A673 (cell line): ENCODE results near the gene SREBF1.

Source experiments
- EZH2 ChIP-seq: fragments of 200-600 bp; sonication (generic); IDR thresholded peaks from 2 replicates; pipeline ENCODE4 v1.6.1; 2017; ENCODE audit warnings: borderline replicate concordance, low read depth, mild to moderate bottlenecking, mixed read lengths, antibody characterized with exemption, low read length; ENCODE audit not compliant: poor library complexity, severe bottlenecking
- TF ChIP-seq, protein P1 (sequence below): fragments of 300-800, 200-600 bp; sonication (generic); conservative IDR thresholded peaks from 2 replicates; pipeline ENCODE4 v1.5.1; 2017; ENCODE audit warnings: low read depth, mild to moderate bottlenecking, antibody characterized with exemption, low read length, moderate library complexity, mixed read lengths

DNA sequence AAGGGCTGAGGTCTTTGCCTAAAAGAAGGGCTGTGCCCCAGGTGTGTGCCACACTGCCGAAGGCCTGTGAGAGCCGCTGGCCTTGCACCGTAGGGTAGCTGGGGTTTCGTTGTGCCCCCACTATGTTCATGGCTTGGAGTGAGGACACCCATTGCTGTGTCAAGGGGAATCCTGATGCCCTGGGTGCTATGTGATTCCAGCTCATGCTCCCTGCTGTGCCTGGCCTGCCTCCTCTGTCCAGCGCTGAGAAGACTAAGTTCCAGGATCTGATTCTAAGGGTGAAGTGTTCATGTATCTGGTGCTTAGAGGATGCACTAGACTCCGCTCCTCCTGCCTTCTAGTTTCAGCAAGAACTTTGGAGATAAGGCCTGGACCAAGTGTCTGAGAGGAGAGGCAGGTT is 47.4 kb downstream of the SREBF1 start:
- TF ChIP-seq, protein P1, sequence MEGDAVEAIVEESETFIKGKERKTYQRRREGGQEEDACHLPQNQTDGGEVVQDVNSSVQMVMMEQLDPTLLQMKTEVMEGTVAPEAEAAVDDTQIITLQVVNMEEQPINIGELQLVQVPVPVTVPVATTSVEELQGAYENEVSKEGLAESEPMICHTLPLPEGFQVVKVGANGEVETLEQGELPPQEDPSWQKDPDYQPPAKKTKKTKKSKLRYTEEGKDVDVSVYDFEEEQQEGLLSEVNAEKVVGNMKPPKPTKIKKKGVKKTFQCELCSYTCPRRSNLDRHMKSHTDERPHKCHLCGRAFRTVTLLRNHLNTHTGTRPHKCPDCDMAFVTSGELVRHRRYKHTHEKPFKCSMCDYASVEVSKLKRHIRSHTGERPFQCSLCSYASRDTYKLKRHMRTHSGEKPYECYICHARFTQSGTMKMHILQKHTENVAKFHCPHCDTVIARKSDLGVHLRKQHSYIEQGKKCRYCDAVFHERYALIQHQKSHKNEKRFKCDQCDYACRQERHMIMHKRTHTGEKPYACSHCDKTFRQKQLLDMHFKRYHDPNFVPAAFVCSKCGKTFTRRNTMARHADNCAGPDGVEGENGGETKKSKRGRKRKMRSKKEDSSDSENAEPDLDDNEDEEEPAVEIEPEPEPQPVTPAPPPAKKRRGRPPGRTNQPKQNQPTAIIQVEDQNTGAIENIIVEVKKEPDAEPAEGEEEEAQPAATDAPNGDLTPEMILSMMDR, result no peak
- TF ChIP-seq EZH2, result no peak
